ENCODE data around the gene RAD21L1.

GRCh38 chr20:1210501-1210900 is 15.3 kb upstream of the RAD21L1 start:
- TF ChIP-seq CTCF (IDR thresholded peaks at IDR 0.05) (no peak), EZH2 (IDR thresholded peaks at IDR 0.05) (no peak), EZH2phosphoT487 (IDR thresholded peaks at IDR 0.05) (no peak)
